ENCODE measurements around the gene CFAP141.

The CFAP141 gene

DNA sequence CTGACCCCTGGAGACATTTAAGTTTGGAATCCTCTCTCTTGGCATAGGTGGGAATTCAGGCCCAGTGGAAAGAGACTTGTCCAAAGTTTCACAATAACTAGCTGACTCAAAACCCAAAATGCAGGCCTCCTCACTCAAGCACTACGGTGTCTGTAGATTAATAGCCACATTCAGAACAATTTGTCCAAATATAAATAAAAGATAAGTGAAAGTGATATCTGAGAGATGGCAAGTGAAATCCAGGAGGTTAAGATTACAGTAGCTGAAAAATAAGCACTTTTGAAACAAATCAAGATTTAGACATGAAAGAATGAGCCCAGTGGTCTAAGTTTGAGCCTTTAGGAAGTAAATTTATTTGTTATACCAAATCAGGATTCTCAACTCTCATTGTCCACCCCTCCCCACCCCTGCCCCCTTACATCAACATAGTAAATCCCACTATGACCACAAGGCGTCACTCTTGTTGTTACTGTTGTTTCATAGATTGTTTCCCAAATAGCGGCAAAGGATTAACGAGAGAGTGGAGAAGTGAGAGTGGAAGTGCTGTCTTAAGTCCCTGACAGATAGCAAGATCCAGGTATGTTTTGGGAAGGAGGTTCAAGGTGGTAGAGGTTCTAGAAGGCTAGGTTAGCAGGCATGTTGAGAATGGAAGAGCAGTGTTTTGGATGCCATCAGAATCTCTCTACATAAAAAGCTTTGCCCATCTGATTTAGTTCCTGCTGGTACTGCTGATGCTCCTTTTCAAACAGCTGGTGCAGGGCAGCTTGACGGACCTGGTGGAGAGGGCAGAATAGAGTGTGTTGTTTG, 7.2 kb downstream of the CFAP141 start:
- TF ChIP-seq FOXP2 (optimal IDR thresholded peaks at IDR 0.05; ENCODE audit: borderline replicate concordance, extremely low read depth, extremely low read length, insufficient read depth) (no peak), SIN3A (IDR thresholded peaks at IDR 0.05; ENCODE audit: borderline replicate concordance, insufficient read depth, low read length) (no peak), TAF1 (IDR thresholded peaks at IDR 0.05; ENCODE audit: borderline replicate concordance, insufficient read depth, low read length) (no peak), POLR2AphosphoS5 (IDR thresholded peaks at IDR 0.05; ENCODE audit: low read depth, low read length) (no peak)
- TF ChIP-seq, protein P1, sequence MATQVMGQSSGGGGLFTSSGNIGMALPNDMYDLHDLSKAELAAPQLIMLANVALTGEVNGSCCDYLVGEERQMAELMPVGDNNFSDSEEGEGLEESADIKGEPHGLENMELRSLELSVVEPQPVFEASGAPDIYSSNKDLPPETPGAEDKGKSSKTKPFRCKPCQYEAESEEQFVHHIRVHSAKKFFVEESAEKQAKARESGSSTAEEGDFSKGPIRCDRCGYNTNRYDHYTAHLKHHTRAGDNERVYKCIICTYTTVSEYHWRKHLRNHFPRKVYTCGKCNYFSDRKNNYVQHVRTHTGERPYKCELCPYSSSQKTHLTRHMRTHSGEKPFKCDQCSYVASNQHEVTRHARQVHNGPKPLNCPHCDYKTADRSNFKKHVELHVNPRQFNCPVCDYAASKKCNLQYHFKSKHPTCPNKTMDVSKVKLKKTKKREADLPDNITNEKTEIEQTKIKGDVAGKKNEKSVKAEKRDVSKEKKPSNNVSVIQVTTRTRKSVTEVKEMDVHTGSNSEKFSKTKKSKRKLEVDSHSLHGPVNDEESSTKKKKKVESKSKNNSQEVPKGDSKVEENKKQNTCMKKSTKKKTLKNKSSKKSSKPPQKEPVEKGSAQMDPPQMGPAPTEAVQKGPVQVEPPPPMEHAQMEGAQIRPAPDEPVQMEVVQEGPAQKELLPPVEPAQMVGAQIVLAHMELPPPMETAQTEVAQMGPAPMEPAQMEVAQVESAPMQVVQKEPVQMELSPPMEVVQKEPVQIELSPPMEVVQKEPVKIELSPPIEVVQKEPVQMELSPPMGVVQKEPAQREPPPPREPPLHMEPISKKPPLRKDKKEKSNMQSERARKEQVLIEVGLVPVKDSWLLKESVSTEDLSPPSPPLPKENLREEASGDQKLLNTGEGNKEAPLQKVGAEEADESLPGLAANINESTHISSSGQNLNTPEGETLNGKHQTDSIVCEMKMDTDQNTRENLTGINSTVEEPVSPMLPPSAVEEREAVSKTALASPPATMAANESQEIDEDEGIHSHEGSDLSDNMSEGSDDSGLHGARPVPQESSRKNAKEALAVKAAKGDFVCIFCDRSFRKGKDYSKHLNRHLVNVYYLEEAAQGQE (IDR thresholded peaks at IDR 0.05; ENCODE audit: insufficient read depth in 1 of 2, low read depth in 2 of 2, low read length in 2 of 2): no peak

DNA sequence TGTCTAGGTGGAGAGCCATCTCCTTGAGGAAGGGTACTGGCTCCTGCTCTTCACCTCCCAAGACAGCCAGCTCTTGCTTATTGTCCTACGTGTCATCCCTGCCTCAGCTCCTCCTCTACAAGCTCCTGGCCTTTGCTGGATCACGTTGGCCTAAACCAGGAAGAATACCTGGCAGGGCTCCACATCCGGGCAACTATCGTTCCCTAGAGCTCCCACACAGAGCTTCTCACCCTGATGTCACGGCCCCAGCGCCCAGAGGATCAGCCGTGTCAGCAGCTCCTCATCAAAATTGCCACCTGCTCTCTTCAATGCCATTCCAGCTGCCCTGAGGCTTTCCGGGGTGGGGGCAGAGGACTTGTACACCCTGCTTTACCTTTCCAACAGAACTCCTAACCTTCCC, 12.3 kb downstream of the CFAP141 start:
- TF ChIP-seq SIN3A (IDR thresholded peaks at IDR 0.05; ENCODE audit: borderline replicate concordance, insufficient read depth, low read length) (no peak), FOXP2 (optimal IDR thresholded peaks at IDR 0.05; ENCODE audit: borderline replicate concordance, extremely low read depth, extremely low read length, insufficient read depth) (no peak), POLR2AphosphoS5 (IDR thresholded peaks at IDR 0.05; ENCODE audit: low read depth, low read length) (no peak), TAF1 (IDR thresholded peaks at IDR 0.05; ENCODE audit: borderline replicate concordance, insufficient read depth, low read length) (no peak)
- TF ChIP-seq, protein P1 (IDR thresholded peaks at IDR 0.05; ENCODE audit: insufficient read depth in 1 of 2, low read depth in 2 of 2, low read length in 2 of 2): no peak

DNA sequence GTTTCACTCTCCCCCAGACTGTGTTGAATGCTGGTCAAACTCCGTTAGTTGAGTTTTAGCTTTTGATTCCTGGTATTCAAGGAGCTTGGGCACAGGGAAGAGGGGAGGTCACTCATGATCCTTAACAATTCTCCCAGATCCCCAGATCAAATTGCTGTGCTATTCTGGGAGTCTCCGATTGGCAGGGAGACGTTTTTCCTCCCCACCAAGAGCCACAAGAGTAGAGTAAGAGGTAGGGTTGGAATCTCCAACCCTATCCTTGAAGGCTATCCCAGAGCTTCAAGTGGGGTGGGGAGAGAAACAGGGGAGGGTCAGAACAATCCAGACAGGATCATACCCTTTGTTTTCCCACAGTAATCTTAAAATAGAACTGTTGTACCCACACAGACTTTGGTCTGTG, 13.7 kb downstream of the CFAP141 start:
- TF ChIP-seq POLR2AphosphoS5 (IDR thresholded peaks at IDR 0.05; ENCODE audit: low read depth, low read length) (no peak), TAF1 (IDR thresholded peaks at IDR 0.05; ENCODE audit: borderline replicate concordance, insufficient read depth, low read length) (no peak), FOXP2 (optimal IDR thresholded peaks at IDR 0.05; ENCODE audit: borderline replicate concordance, extremely low read depth, extremely low read length, insufficient read depth) (no peak), SIN3A (IDR thresholded peaks at IDR 0.05; ENCODE audit: borderline replicate concordance, insufficient read depth, low read length) (no peak)
- TF ChIP-seq, protein P1 (IDR thresholded peaks at IDR 0.05; ENCODE audit: insufficient read depth in 1 of 2, low read depth in 2 of 2, low read length in 2 of 2): no peak

DNA sequence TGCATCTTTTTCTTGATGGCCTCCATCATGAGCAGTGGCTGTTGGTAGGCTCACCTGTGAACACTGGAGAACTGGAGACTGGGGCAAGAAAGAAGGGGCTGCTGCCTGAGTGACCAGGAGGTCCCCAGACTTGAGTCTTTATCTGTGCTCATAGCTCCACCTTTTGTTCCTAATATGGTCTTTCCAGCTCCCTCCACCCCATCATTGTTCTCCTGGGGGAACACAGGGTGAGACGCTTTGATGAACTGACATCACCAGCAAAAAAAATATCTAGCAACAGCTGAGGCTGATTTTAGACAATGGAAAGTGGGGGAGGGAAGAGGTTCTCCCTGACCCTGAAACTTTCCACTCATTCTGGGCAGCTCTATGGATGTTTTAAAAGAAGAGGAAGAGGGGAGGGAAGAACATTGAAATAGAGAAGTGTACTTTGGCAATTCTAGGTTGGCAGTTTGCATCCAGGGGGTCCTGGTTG, 14.1 kb downstream of the CFAP141 start, which contains the start of gene TPM3:
TPM3 (minus strand) TSS at position 111 of the 472 bp plus-strand sequence; CDS start at position 29, 82 bp downstream.
- TF ChIP-seq POLR2AphosphoS5 (IDR thresholded peaks at IDR 0.05; ENCODE audit: low read depth, low read length) (no peak), TAF1 (IDR thresholded peaks at IDR 0.05; ENCODE audit: borderline replicate concordance, insufficient read depth, low read length) (no peak), SIN3A (IDR thresholded peaks at IDR 0.05; ENCODE audit: borderline replicate concordance, insufficient read depth, low read length) (no peak), FOXP2 (optimal IDR thresholded peaks at IDR 0.05; ENCODE audit: borderline replicate concordance, extremely low read depth, extremely low read length, insufficient read depth) (no peak)
- TF ChIP-seq, protein P1 (IDR thresholded peaks at IDR 0.05; ENCODE audit: insufficient read depth in 1 of 2, low read depth in 2 of 2, low read length in 2 of 2): no peak

Measured in PFSK-1 (cell line).